HCT116 (cell line): ENCODE data around the gene NGF. TPM values are rescaled to one million over a fixed set of nuclear protein-coding genes. Genes with fewer than 3 reads are reported as not detected.

Source experiments
- ATAC-seq: fragments of 200-7000 bp; cut with Tn5 transposase; 2 replicates; pipeline ENCODE4 v1.9.1; 2020; ENCODE audit warnings: mild to moderate bottlenecking, moderate library complexity
- BruUV-seq: library from RNA; stranded (reverse); fragments of 400-500 nt; replicated peaks from 2 replicates; lab custom pipeline; 2021; lab: Mats Ljungman, UMichigan
- CTCF ChIA-PET: fragments of 300-600 bp; sonication (Branson Sonifier 250); formaldehyde crosslinking; loops from one replicate; lab custom pipeline; 2021; ENCODE audit warnings: antibody characterized with exemption; lab: Charles Lee
- POLR2A ChIA-PET: fragments of 300-600, 350-600 bp; sonication (Branson Sonifier 250); formaldehyde crosslinking; loops from one replicate; lab custom pipeline; 2021; ENCODE audit warnings: antibody characterized with exemption; lab: Charles Lee
- RAD21 ChIA-PET, 2 experiments: fragments of 300-600 bp; sonication (Branson Sonifier 250); formaldehyde crosslinking; loops; one replicate each; lab custom pipeline; 2023; ENCODE audit warnings: low total read pairs in 2 of 2; ENCODE audit not compliant: uncharacterized antibody in 2 of 2, unreplicated experiment in 2 of 2, low non-redundant PET in 1 of 2; lab: Charles Lee
- DNase-seq: peaks from one replicate; pipeline ENCODE4 v3.0.0-alpha.2; 2010; ENCODE audit warnings: low read depth, low spot score
- H2AFZ ChIP-seq: fragments of 200-600 bp; shearing (Covaris generic), sonication (generic); 2 replicates; pipeline ENCODE4 v1.6.1; 2017; ENCODE audit warnings: low read depth, mixed run types, mixed read lengths, antibody characterized with exemption, low read length; ENCODE audit not compliant: poor library complexity, severe bottlenecking
- H3K27ac ChIP-seq: 2 replicates; pipeline ENCODE4 v1.5.1; 2012; ENCODE audit warnings: low read depth, low read length
- H3K27me3 ChIP-seq: fragments of 200-600 bp; sonication (generic); 2 replicates; pipeline ENCODE4 v1.6.1; 2016; ENCODE audit warnings: mixed run types, low read length, mixed read lengths; ENCODE audit not compliant: insufficient read depth
- H3K36me3 ChIP-seq, 2 experiments: fragments of 200-500 bp in 1 of 2; fragments of 200-600 bp in 1 of 2; sonication (Bioruptor generic) in 1 of 2; sonication (generic) in 1 of 2; 2 replicates each; pipeline versions ENCODE4 v1.5.1 to v1.6.1; 2014 to 2016; ENCODE audit warnings: low read length in 2 of 2, inconsistent platforms in 1 of 2, mixed read lengths in 1 of 2, mixed run types in 1 of 2; ENCODE audit not compliant: insufficient read depth in 2 of 2, control insufficient read depth in 1 of 2
- H3K4me1 ChIP-seq, 2 experiments: fragments of 200-600 bp in 1 of 2; sonication (generic) in 1 of 2; 2 replicates each; pipeline versions ENCODE4 v1.5.1 to v1.6.1; 2012 to 2017; ENCODE audit warnings: low read length in 2 of 2, inconsistent platforms in 1 of 2, mild to moderate bottlenecking in 1 of 2, mixed read lengths in 1 of 2, mixed run types in 1 of 2, moderate library complexity in 1 of 2; ENCODE audit not compliant: insufficient read depth in 2 of 2, control insufficient read depth in 1 of 2
- H3K4me2 ChIP-seq: fragments of 200-600 bp; sonication (generic); 2 replicates; pipeline ENCODE4 v1.6.1; 2017; ENCODE audit warnings: mixed run types, low read length, mixed read lengths
- H3K4me3 ChIP-seq, 2 experiments: fragments of 200-600 bp in 1 of 2; sonication (generic) in 1 of 2; replicated peaks in 1 of 2; 2 replicates each; pipeline ENCODE4 v1.5.1; 2011 to 2016; ENCODE audit warnings: low read length in 2 of 2, control low read depth in 1 of 2, low read depth in 1 of 2, mild to moderate bottlenecking in 1 of 2, mixed read lengths in 1 of 2, mixed run types in 1 of 2
- H3K79me2 ChIP-seq: fragments of 200-600 bp; sonication (generic); 2 replicates; pipeline ENCODE4 v1.6.1; 2017; ENCODE audit warnings: mild to moderate bottlenecking, mixed run types, low read length, moderate library complexity, mixed read lengths; ENCODE audit not compliant: insufficient read depth
- H3K9ac ChIP-seq: fragments of 200-600 bp; sonication (generic); 2 replicates; pipeline ENCODE4 v1.6.1; 2016; ENCODE audit warnings: low read length, mixed read lengths
- H3K9me2 ChIP-seq: fragments of 200-600 bp; sonication (generic), shearing (Covaris generic); 2 replicates; pipeline ENCODE4 v1.6.1; 2017; ENCODE audit warnings: mixed run types, mild to moderate bottlenecking, moderate library complexity; ENCODE audit not compliant: insufficient read depth
- H3K9me3 ChIP-seq, 2 experiments: fragments of 200-500 bp in 1 of 2; fragments of 200-600 bp in 1 of 2; sonication (Bioruptor generic) in 1 of 2; sonication (generic) in 1 of 2; 2 replicates each; pipeline ENCODE4 v1.6.1; 2014 to 2017; ENCODE audit warnings: low read length in 2 of 2, mixed read lengths in 2 of 2, inconsistent platforms in 1 of 2, low read depth in 1 of 2, mild to moderate bottlenecking in 1 of 2, mixed run types in 1 of 2, moderate library complexity in 1 of 2; ENCODE audit not compliant: control insufficient read depth in 1 of 2, insufficient read depth in 1 of 2
- H4K20me1 ChIP-seq: fragments of 200-600 bp; sonication (generic), shearing (Covaris generic); 2 replicates; pipeline ENCODE4 v1.6.1; 2017; ENCODE audit warnings: mixed run types, mild to moderate bottlenecking, moderate library complexity; ENCODE audit not compliant: insufficient read depth
- ATF3 ChIP-seq: IDR thresholded peaks from 2 replicates; pipeline ENCODE4 v1.6.1; 2012
- CTCF ChIP-seq, 3 experiments: fragments of 200-600 bp in 1 of 3; sonication (generic) in 1 of 3; IDR thresholded peaks in 2 of 3; conservative IDR thresholded peaks in 1 of 3; 2 replicates each; pipeline ENCODE4 v1.5.1; 2012 to 2017; ENCODE audit warnings: low read depth in 2 of 3, low read length in 2 of 3, antibody characterized with exemption in 1 of 3, borderline replicate concordance in 1 of 3, control low read depth in 1 of 3, mild to moderate bottlenecking in 1 of 3, mixed read lengths in 1 of 3, mixed run types in 1 of 3, moderate library complexity in 1 of 3; ENCODE audit not compliant: insufficient read depth in 1 of 3
- ELF1 ChIP-seq: IDR thresholded peaks from 2 replicates; pipeline ENCODE4 v1.6.1; 2012; ENCODE audit warnings: low read depth, borderline replicate concordance
- EZH2 ChIP-seq: fragments of 200-600 bp; sonication (generic); IDR thresholded peaks from 2 replicates; pipeline ENCODE4 v1.6.1; 2017; ENCODE audit warnings: antibody characterized with exemption, mixed run types
- FOSL1 ChIP-seq: IDR thresholded peaks from 2 replicates; pipeline ENCODE4 v1.6.1; 2012; ENCODE audit warnings: low read depth
- JUND ChIP-seq: IDR thresholded peaks from 2 replicates; pipeline ENCODE4 v1.6.1; 2012
- POLR2A ChIP-seq: IDR thresholded peaks from 2 replicates; pipeline ENCODE4 v1.7.0; 2011; ENCODE audit warnings: borderline replicate concordance; ENCODE audit not compliant: insufficient read depth, insufficient read length; ENCODE audit errors: extremely low read depth
- POLR2AphosphoS5 ChIP-seq: IDR thresholded peaks from 2 replicates; pipeline ENCODE4 v1.6.1; 2011; ENCODE audit warnings: mild to moderate bottlenecking, low read depth, low read length, moderate library complexity
- RAD21 ChIP-seq: IDR thresholded peaks from 2 replicates; pipeline ENCODE4 v1.6.1; 2012; ENCODE audit warnings: low read depth, mild to moderate bottlenecking
- REST ChIP-seq: IDR thresholded peaks from 2 replicates; pipeline ENCODE4 v1.6.1; 2012; ENCODE audit warnings: low read depth
- SIN3A ChIP-seq: IDR thresholded peaks from 2 replicates; pipeline ENCODE4 v1.6.1; 2012; ENCODE audit warnings: low read depth
- SP1 ChIP-seq: IDR thresholded peaks from 2 replicates; pipeline ENCODE4 v1.6.1; 2012; ENCODE audit warnings: low read depth
- SRF ChIP-seq: IDR thresholded peaks from 2 replicates; pipeline ENCODE4 v1.6.1; 2012; ENCODE audit warnings: low read depth
- YY1 ChIP-seq: IDR thresholded peaks from 2 replicates; pipeline ENCODE4 v1.6.1; 2011; ENCODE audit warnings: low read length, low read depth, moderate library complexity, mild to moderate bottlenecking; ENCODE audit not compliant: insufficient replicate concordance; ENCODE audit errors: extremely low read depth
- ZFX ChIP-seq: fragments of 450-650 bp; IDR thresholded peaks from 2 replicates; pipeline ENCODE4 v1.6.1; 2017
- intact Hi-C: fragments of 100-400 bp; cut with micrococcal nuclease; formaldehyde crosslinking; loops from 2 replicates; pipeline ENCODE4 v1.10.0; 2022
- total RNA-seq: library from RNA; stranded (reverse); gene quantifications from one replicate; pipeline ENCODE4 v1.2.1, GENCODE V29; 2021; ENCODE audit not compliant: unreplicated experiment
- TF ChIP-seq, protein P1 (sequence below): IDR thresholded peaks from 2 replicates; pipeline ENCODE4 v1.6.1; 2012

The NGF gene
- total RNA-seq, 1 experiment from 2014 or later, result not detected

- no peak for TF ChIP-seq SP1
- TF ChIP-seq, protein P1, sequence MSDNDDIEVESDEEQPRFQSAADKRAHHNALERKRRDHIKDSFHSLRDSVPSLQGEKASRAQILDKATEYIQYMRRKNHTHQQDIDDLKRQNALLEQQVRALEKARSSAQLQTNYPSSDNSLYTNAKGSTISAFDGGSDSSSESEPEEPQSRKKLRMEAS, result no peak
- no peak for TF ChIP-seq YY1
Observed at GRCh38 chr1:115325874-115326273, 12.2 kb downstream of the NGF start (continued).

DNA sequence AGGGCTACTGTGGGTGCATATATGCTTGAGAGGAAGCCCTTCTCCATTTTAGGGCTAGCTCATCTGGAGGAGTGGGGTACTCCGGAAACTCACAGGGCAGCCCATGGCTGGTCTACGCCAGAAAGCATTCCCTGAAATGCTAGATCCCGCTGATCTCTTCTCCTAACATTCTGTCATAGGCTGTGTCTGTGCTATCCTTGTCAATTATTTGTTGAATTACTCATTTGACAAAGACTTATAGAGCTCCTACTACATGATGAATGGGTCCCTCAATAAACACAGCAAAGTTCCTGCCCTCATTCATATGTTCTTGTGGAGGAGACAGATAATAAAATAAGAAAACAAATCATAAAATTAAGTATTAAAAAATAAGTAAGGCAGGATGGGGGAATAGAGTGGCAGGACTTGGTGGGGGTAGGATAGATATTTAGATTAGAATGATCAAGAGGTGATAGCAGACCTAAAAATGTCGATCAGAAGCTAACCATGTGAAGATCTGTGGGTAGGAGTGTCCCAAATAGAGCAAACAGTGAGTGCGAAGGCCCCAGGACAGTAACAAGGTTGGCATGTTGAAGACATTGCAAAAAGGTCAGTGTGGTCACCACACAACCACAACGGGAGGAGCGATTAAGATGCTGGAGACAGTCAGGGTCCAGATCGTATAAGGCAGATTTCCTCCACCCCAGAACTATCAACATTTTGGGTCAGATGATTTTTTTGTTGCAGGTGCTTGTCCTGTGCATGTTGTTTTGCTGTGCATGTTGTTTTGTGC is 13.2 kb downstream of the NGF start:
- CTCF ChIA-PET, result no interaction called here
- Histone ChIP-seq H3K36me3 (no peaks in the 10 kb centered on the region), H3K4me1 (no peaks in the 10 kb centered on the region), H3K27me3 (no peaks in the 10 kb centered on the region), H3K9me2 (no peaks in the 10 kb centered on the region)
- POLR2A ChIA-PET, result no interaction called here
- no peak for TF ChIP-seq JUND
- no peak for TF ChIP-seq REST
- TF ChIP-seq SIN3A, result no peak
- TF ChIP-seq, protein P1, result no peak
- TF ChIP-seq FOSL1, result no peak
- no peak for TF ChIP-seq ZFX
- TF ChIP-seq RAD21, result no peak
- TF ChIP-seq ELF1, result no peak
- TF ChIP-seq SRF, result no peak
- TF ChIP-seq YY1, result no peak
- TF ChIP-seq POLR2A, result no peak
- no peak for TF ChIP-seq SP1
- no peak for TF ChIP-seq ATF3
- no peak for TF ChIP-seq CTCF (IDR thresholded peaks at IDR 0.05 in 2 of 3, conservative IDR thresholded peaks at IDR 0.05 in 1 of 3; ENCODE audit: borderline replicate concordance in 1 of 3, insufficient read depth in 1 of 3, low read depth in 2 of 3, low read length in 2 of 3)
- no peak for TF ChIP-seq EZH2
- TF ChIP-seq POLR2AphosphoS5, result no peak
- TF ChIP-seq, all 23 proteins: peak for 0
- intact Hi-C loops, result no loop called here
- Histone ChIP-seq H3K4me2 (no peak overlapping the region), H3K4me3 (no peak overlapping the region), H3K27ac (no peak overlapping the region), H3K79me2 (no peaks in the 10 kb centered on the region), H3K9ac (no peak overlapping the region), H3K9me3 (no peaks in the 10 kb centered on the region), H2AFZ (no peak overlapping the region), H4K20me1 (no peaks in the 10 kb centered on the region)
- no TSS peak for BruUV-seq
- RAD21 ChIA-PET, result no interaction called here
- ATAC-seq (no peak), DNase-seq (no peak)
